Medulla oblongata (tissue), 1 donor: Measurements from ENCODE around the gene SLC6A3.
"Not testable (repeated sequence)": the region's sequence is repeated elsewhere in the genome, so short reads cannot be mapped to it uniquely, and the experiment has no call there.

Source experiments
- DNase-seq: peaks from one replicate; pipeline ENCODE4 v3.0.0-alpha.2; 2015; ENCODE audit errors: extremely low spot score

Gene SLC6A3

GRCh38 chr5:1465117-1465516 is 19.9 kb upstream of the SLC6A3 start:
- no peak for DNase-seq

- no peak for DNase-seq
These were observed 19.3 kb upstream of the SLC6A3 start for GRCh38 chr5:1464511-1464910.

- no peak for DNase-seq
These were observed 18.8 kb upstream of the SLC6A3 start for GRCh38 chr5:1464096-1464446.

GRCh38 chr5:1463326-1464095 is 18.3 kb upstream of the SLC6A3 start:
- DNase-seq, result no peak

GRCh38 chr5:1462358-1462757 is 17.1 kb upstream of the SLC6A3 start:
- DNase-seq, result no peak

GRCh38 chr5:1461396-1461795 is 16.2 kb upstream of the SLC6A3 start:
- no peak for DNase-seq

GRCh38 chr5:1460054-1460682 is 14.9 kb upstream of the SLC6A3 start:
- no peak for DNase-seq

GRCh38 chr5:1459435-1459834 is 14.2 kb upstream of the SLC6A3 start:
- not testable (repeated sequence) for DNase-seq

- not testable (repeated sequence) for DNase-seq
These were observed 11.1 kb upstream of the SLC6A3 start for GRCh38 chr5:1456110-1456881.

- no peak for DNase-seq
These were observed 8.4 kb upstream of the SLC6A3 start for GRCh38 chr5:1453613-1454012.

GRCh38 chr5:1449081-1449630 is 3.9 kb upstream of the SLC6A3 start:
- no peak for DNase-seq

GRCh38 chr5:1448511-1449011 is 3.3 kb upstream of the SLC6A3 start:
- DNase-seq, result no peak

- no peak for DNase-seq
These were observed 2.6 kb upstream of the SLC6A3 start for GRCh38 chr5:1447671-1448361.

- no peak for DNase-seq
These were observed 1.5 kb upstream of the SLC6A3 start for GRCh38 chr5:1446602-1447343.

GRCh38 chr5:1445689-1446601 is 705 bp upstream of the SLC6A3 start:
- no peak for DNase-seq

- DNase-seq, result no peak
These were observed 665 bp downstream of the SLC6A3 start for GRCh38 chr5:1444361-1445189.

- DNase-seq, result no peak
These were observed 1.3 kb downstream of the SLC6A3 start for GRCh38 chr5:1443991-1444360.

- no peak for DNase-seq
These were observed 2.1 kb downstream of the SLC6A3 start for GRCh38 chr5:1443171-1443570.
